ENCODE data around the gene AOC3. TPM values are rescaled to one million over a fixed set of nuclear protein-coding genes. Genes with fewer than 3 reads are reported as not detected.
"Not testable (repeated sequence)": the region's sequence is repeated elsewhere in the genome, so short reads cannot be mapped to it uniquely, and the experiment has no call there.

AOC3 gene
- total RNA-seq, 4 donors from 2014 or later: 48.3 to 196 (median 108) TPM

DNA sequence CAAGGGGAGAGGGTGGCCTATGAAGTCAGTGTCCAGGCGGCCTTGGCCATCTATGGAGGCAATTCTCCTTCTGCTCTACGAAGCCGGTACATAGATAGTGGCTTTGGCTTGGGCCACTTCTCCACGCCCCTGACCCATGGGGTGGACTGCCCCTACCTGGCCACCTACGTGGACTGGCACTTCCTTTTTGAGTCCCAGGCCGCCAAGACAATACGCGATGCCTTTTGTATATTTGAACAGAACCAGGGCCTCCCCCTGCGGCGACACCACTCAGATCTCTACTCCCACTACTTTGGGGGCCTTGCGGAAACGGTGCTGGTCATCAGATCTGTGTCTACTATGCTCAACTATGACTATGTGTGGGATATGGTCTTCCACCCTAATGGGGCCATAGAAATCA lies 17.3 kb downstream of the AOC3 start:
- no peak overlapping the region for H3K4me3 ChIP-seq
- 90 to 93% methylated on average over 2 to 7 of the region's 12 CpGs for WGBS, 2 donors (ENCODE audit: low coverage in 1 of 2)
- no peaks in the 10 kb centered on the region for H3K27me3 ChIP-seq
- no peak for TF ChIP-seq POLR2AphosphoS5 (IDR thresholded peaks at IDR 0.05)
- TF ChIP-seq EP300 (IDR thresholded peaks at IDR 0.05): no peak
- TF ChIP-seq, protein P1, sequence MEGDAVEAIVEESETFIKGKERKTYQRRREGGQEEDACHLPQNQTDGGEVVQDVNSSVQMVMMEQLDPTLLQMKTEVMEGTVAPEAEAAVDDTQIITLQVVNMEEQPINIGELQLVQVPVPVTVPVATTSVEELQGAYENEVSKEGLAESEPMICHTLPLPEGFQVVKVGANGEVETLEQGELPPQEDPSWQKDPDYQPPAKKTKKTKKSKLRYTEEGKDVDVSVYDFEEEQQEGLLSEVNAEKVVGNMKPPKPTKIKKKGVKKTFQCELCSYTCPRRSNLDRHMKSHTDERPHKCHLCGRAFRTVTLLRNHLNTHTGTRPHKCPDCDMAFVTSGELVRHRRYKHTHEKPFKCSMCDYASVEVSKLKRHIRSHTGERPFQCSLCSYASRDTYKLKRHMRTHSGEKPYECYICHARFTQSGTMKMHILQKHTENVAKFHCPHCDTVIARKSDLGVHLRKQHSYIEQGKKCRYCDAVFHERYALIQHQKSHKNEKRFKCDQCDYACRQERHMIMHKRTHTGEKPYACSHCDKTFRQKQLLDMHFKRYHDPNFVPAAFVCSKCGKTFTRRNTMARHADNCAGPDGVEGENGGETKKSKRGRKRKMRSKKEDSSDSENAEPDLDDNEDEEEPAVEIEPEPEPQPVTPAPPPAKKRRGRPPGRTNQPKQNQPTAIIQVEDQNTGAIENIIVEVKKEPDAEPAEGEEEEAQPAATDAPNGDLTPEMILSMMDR (IDR thresholded peaks at IDR 0.05): no peak
- no peak for TF ChIP-seq POLR2A (IDR thresholded peaks at IDR 0.05)
- no peaks in the 10 kb centered on the region for H3K9me3 ChIP-seq
- peaks cover 0 to 14% (median 0%) of the 10 kb centered on the region in 3 donors for H3K4me1 ChIP-seq
- H3K36me3 ChIP-seq: peaks cover 0 to 55% of the 10 kb centered on the region in 2 donors
- no peak overlapping the region for H3K27ac ChIP-seq
- ATAC-seq: no peak

DNA sequence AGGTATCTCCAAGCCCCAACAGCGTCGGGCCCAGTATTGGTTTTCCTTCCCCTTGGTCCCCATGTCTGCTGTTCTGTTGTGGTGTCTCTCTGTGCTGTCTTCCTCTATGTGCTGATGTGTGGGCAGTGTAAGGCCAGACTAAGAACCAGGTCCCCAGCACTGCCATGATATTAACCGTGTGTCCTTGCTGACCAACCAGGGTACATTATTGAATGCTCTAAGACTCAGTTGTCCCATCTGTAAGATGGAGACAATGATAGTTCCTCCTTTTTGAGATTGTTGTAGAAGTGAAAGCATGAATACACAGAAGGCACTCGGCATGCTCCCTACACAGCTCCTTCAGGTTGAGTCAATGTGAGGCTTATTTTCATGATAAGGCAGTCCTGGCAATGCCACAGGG lies 20.6 kb downstream of the AOC3 start:
- Histone ChIP-seq H3K9me3 (no peaks in the 10 kb centered on the region), H3K27me3 (no peaks in the 10 kb centered on the region), H3K36me3 (peaks cover 0 to 55% of the 10 kb centered on the region in 2 donors), H3K4me1 (no peaks in the 10 kb centered on the region), H3K27ac (no peak overlapping the region), H3K4me3 (no peak overlapping the region)
- TF ChIP-seq POLR2AphosphoS5 (IDR thresholded peaks at IDR 0.05) (no peak), POLR2A (IDR thresholded peaks at IDR 0.05) (no peak), EP300 (IDR thresholded peaks at IDR 0.05) (no peak)
- TF ChIP-seq, protein P1 (IDR thresholded peaks at IDR 0.05): no peak
- 73 to 94% methylated on average over 2 to 4 of the region's 4 CpGs for WGBS, 2 donors (ENCODE audit: low coverage in 1 of 2)
- no peak for ATAC-seq

DNA sequence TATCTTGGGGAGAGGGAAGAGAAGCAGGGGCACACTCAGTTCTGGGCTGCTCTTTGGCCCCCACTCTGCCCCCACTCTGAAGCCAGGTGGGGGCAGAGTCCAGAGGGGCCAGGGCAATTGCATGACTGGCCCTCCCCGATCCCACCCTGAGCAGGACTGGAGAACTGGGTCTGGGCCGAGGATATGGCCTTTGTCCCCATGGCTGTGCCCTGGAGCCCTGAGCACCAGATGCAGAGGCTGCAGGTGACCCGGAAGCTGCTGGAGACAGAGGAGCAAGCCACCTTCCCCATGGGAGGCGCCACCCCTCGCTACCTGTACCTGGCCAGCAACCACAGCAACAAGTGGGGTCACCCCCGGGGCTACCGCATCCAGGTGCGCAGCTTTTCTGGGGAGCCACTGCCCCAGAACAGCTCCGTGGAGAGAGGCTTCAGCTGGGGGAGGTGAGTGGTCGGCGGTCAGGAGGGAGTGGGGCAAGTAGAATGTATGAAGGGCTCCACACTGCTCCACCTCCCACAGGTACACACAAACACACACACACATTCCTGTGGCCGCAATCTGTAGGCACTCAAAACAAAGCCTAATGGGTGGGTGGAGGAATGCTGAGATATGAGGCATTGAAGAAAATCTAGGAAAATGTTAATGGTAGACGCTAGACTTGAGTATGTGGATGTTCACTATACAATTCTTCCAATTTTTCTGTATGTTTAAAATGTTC lies 21.4 kb downstream of the AOC3 start:
- TF ChIP-seq EP300 (IDR thresholded peaks at IDR 0.05): no peak
- no peak for TF ChIP-seq POLR2AphosphoS5 (IDR thresholded peaks at IDR 0.05)
- no peak for TF ChIP-seq POLR2A (IDR thresholded peaks at IDR 0.05)
- TF ChIP-seq, protein P1 (IDR thresholded peaks at IDR 0.05): no peak
- peaks cover 0 to 53% of the 10 kb centered on the region in 2 donors for H3K36me3 ChIP-seq
- H3K27ac ChIP-seq: no peak overlapping the region
- H3K4me3 ChIP-seq: no peak overlapping the region
- H3K4me1 ChIP-seq: no peaks in the 10 kb centered on the region
- no peak for ATAC-seq
- WGBS, 2 donors (ENCODE audit: low coverage in 1 of 2): 90 to 100% methylated on average over 1 to 2 of the region's 13 CpGs
- H3K9me3 ChIP-seq: no peaks in the 10 kb centered on the region
- no peaks in the 10 kb centered on the region for H3K27me3 ChIP-seq

DNA sequence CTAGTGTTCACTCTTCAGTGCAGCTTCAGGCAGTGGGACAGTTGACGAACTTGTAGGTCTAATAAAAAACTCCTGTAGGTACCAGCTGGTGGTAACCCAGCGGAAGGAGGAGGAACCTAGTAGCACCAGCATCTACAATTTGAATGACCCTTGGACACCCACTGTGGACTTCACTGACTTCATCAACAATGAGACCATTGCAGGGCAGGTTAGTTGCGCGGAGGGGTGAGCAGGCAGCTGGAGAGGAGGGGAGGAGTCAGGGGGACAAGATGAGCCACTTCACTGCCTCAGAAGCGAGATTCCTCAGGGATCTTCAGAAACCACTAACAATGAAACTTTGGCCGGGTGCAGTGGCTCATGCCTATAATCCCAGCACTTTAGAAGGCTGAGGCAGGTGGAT lies 22.3 kb downstream of the AOC3 start:
- no peak overlapping the region for H3K4me3 ChIP-seq
- H3K27me3 ChIP-seq: no peaks in the 10 kb centered on the region
- WGBS, 2 donors (ENCODE audit: low coverage in 1 of 2): 60 to 82% methylated on average over 2 to 3 of the region's 6 CpGs
- no peaks in the 10 kb centered on the region for H3K9me3 ChIP-seq
- no peaks in the 10 kb centered on the region for H3K4me1 ChIP-seq
- no peak for ATAC-seq
- no peak overlapping the region for H3K27ac ChIP-seq
- peaks cover 0 to 47% of the 10 kb centered on the region in 2 donors for H3K36me3 ChIP-seq
- TF ChIP-seq POLR2AphosphoS5 (IDR thresholded peaks at IDR 0.05) (no peak), POLR2A (IDR thresholded peaks at IDR 0.05) (no peak), EP300 (IDR thresholded peaks at IDR 0.05) (no peak)
- TF ChIP-seq, protein P1 (IDR thresholded peaks at IDR 0.05): no peak

DNA sequence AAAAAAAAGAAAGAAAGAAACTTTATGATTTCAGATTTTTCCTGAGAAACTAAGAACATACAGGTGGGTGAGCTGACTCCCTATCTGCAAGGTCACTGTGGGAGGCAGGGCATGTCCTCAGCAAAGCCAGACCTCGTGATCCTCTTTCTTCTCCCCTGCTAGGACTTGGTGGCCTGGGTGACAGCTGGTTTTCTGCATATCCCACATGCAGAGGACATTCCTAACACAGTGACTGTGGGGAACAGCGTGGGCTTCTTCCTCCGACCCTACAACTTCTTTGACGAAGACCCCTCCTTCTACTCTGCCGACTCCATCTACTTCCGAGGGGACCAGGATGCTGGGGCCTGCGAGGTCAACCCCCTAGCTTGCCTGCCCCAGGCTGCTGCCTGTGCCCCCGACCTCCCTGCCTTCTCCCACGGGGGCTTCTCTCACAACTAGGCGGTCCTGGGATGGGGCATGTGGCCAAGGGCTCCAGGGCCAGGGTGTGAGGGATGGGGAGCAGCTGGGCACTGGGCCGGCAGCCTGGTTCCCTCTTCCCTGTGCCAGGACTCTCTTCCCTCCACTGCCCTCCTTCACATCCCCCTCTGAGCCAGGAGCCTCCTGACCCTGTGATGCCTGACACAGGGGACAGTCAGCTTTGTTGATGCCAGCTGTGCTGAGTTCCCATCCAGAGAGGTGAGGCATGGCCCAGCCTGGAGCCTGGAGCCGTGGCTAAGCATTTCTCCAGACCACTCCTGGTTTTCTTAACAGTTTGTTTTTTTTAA lies 23.1 kb downstream of the AOC3 start:
- H3K4me3 ChIP-seq, H3K9me3 ChIP-seq, ATAC-seq, H3K27ac ChIP-seq, H3K27me3 ChIP-seq, H3K4me1 ChIP-seq: not testable (repeated sequence)
- WGBS, 2 donors (ENCODE audit: low coverage in 1 of 2): 73 to 81% methylated on average over 2 to 5 of the region's 12 CpGs
- H3K36me3 ChIP-seq: peaks cover 0 to 42% of the 10 kb centered on the region in 2 donors

Data from gastroesophageal sphincter (tissue), 4 donors.